B cell (primary cell): ENCODE data around the gene SCAI. TPM values are rescaled to one million over a fixed set of nuclear protein-coding genes. Genes with fewer than 3 reads are reported as not detected.

Experiments used
- ATAC-seq: fragments of 200-7000 bp; cut with Tn5 transposase; one replicate; pipeline ENCODE4 v1.10.0; 2021; ENCODE audit warnings: low read depth, mild to moderate bottlenecking, moderate number of reproducible peaks, moderate library complexity
- CTCF ChIA-PET: fragments of 350-600 bp; sonication (Branson Sonifier 250); formaldehyde crosslinking; loops from one replicate; lab custom pipeline; 2021; ENCODE audit warnings: antibody characterized with exemption, inconsistent platforms; lab: Charles Lee
- POLR2A ChIA-PET: fragments of 350-600 bp; sonication (Branson Sonifier 250); formaldehyde crosslinking; loops from one replicate; lab custom pipeline; 2021; ENCODE audit warnings: antibody characterized with exemption; lab: Charles Lee
- DNase-seq: peaks from one replicate; pipeline ENCODE4 v3.0.0; 2013
- H2AFZ ChIP-seq: 2 replicates; pipeline ENCODE4 v1.6.1; 2012; ENCODE audit warnings: mild to moderate bottlenecking, low read depth, low read length; ENCODE audit not compliant: insufficient read depth, poor library complexity, severe bottlenecking
- H3K27ac ChIP-seq, 2 donors: 1 replicate in 1 of 2; 2 replicates in 1 of 2; pipeline ENCODE4 v1.5.1; 2012 to 2013; ENCODE audit warnings: low read length in 2 of 2, mild to moderate bottlenecking in 2 of 2, moderate library complexity in 1 of 2
- H3K27me3 ChIP-seq, 4 experiments: fragments of 200-600 bp in 1 of 4; sonication (generic) in 1 of 4; replicated peaks in 1 of 4; 1 replicate in 2 of 4; 2 replicates in 2 of 4; pipeline versions ENCODE4 v1.6.1 to v1.7.0; 2013 to 2016; ENCODE audit warnings: low read length in 3 of 4, mild to moderate bottlenecking in 2 of 4, mixed read lengths in 1 of 4, moderate library complexity in 1 of 4; ENCODE audit not compliant: insufficient read depth in 4 of 4, control insufficient read depth in 3 of 4; ENCODE audit errors: control extremely low read depth in 1 of 4
- H3K36me3 ChIP-seq, 2 experiments: replicated peaks in 1 of 2; 1 replicate in 1 of 2; 2 replicates in 1 of 2; pipeline versions ENCODE4 v1.6.1 to v1.7.1; 2013; ENCODE audit warnings: low read length in 1 of 2; ENCODE audit not compliant: insufficient read depth in 2 of 2, control insufficient read depth in 1 of 2; ENCODE audit errors: control extremely low read depth in 1 of 2, extremely low read depth in 1 of 2
- H3K4me1 ChIP-seq, 2 donors: fragments of 200-600 bp in 1 of 2; sonication (generic) in 1 of 2; 1 replicate in 1 of 2; 2 replicates in 1 of 2; pipeline versions ENCODE4 v1.5.1 to v1.6.1; 2013 to 2017; ENCODE audit warnings: low read length in 2 of 2; ENCODE audit not compliant: control insufficient read depth in 2 of 2, insufficient read depth in 2 of 2
- H3K4me2 ChIP-seq: replicated peaks from 2 replicates; pipeline ENCODE3; 2012; ENCODE audit warnings: mild to moderate bottlenecking, low read depth, low read length; ENCODE audit not compliant: poor library complexity, severe bottlenecking
- H3K4me3 ChIP-seq, 5 experiments: fragments of 200-600 bp in 1 of 5; sonication (generic) in 1 of 5; 1 replicate in 3 of 5; 2 replicates in 2 of 5; pipeline versions ENCODE4 v1.5.1 to v1.7.0; 2011 to 2016; ENCODE audit warnings: low read length in 4 of 5, mild to moderate bottlenecking in 4 of 5, low read depth in 2 of 5, control low read depth in 1 of 5, moderate library complexity in 1 of 5; ENCODE audit not compliant: insufficient read depth in 1 of 5; ENCODE audit errors: control extremely low read depth in 1 of 5, extremely low read depth in 1 of 5
- H3K79me2 ChIP-seq: fragments of 200-600 bp; sonication (generic); one replicate; pipeline ENCODE4 v1.6.0; 2016; ENCODE audit warnings: low read length; ENCODE audit not compliant: control insufficient read depth, insufficient read depth
- H3K9ac ChIP-seq: fragments of 200-600 bp; sonication (generic); 2 replicates; pipeline ENCODE4 v1.6.1; 2017; ENCODE audit warnings: mild to moderate bottlenecking, low read length, moderate library complexity
- H3K9me3 ChIP-seq, 3 donors: one replicate each; pipeline versions ENCODE4 v1.6.1 to v1.7.1; 2013; ENCODE audit warnings: low read length in 2 of 3; ENCODE audit not compliant: control insufficient read depth in 2 of 3, insufficient read depth in 1 of 3; ENCODE audit errors: control extremely low read depth in 1 of 3
- H4K20me1 ChIP-seq: 2 replicates; pipeline ENCODE4 v1.6.0; 2012; ENCODE audit warnings: mild to moderate bottlenecking, low read length; ENCODE audit not compliant: insufficient read depth, control insufficient read depth, poor library complexity, severe bottlenecking
- H3K27ac Mint-ChIP-seq: one replicate; pipeline ENCODE4 v1.8.0; 2021; ENCODE audit warnings: mixed read lengths
- H3K27me3 Mint-ChIP-seq: one replicate; pipeline ENCODE4 v1.8.0; 2021; ENCODE audit warnings: mixed read lengths
- H3K4me1 Mint-ChIP-seq: one replicate; pipeline ENCODE4 v1.8.0; 2021; ENCODE audit warnings: mixed read lengths
- H3K4me3 Mint-ChIP-seq: one replicate; pipeline ENCODE4 v1.8.0; 2021; ENCODE audit warnings: mixed read lengths
- H3K9me3 Mint-ChIP-seq: one replicate; pipeline ENCODE4 v1.8.0; 2022; ENCODE audit warnings: mixed read lengths; ENCODE audit not compliant: insufficient read depth
- CTCF ChIP-seq: fragments of 200-600 bp; IDR thresholded peaks from one replicate; pipeline ENCODE4 v1.8.0; 2022; ENCODE audit warnings: antibody characterized with exemption, mild to moderate bottlenecking
- EZH2 ChIP-seq: IDR thresholded peaks from 2 replicates; pipeline ENCODE4 v1.6.1; 2012; ENCODE audit warnings: borderline replicate concordance, low read depth, mild to moderate bottlenecking, moderate library complexity, low read length; ENCODE audit not compliant: insufficient read depth, poor library complexity, severe bottlenecking
- WGBS: methylation state at CpG from one replicate; pipeline ENCODE4 v1.1.5; 2013; ENCODE audit warnings: missing lambda C conversion rate; ENCODE audit not compliant: insufficient coverage; 5-methylcytosine and 5-hydroxymethylcytosine counted together
- intact Hi-C: fragments of 100-400 bp; cut with micrococcal nuclease; formaldehyde crosslinking; loops from one replicate; pipeline ENCODE4 v1.10.0; 2022
- polyA plus RNA-seq: library from polyadenylated mRNA; depleted of rRNA; stranded (reverse); fragments of >200 nt; gene quantifications from 2 replicates; pipeline ENCODE4 v1.2.3, GENCODE V29; 2012
- total RNA-seq, 2 donors: library from RNA; stranded (reverse); fragments of 120-200 nt in 1 of 2; gene quantifications; 1 replicate in 1 of 2; 2 replicates in 1 of 2; pipeline versions ENCODE4 v1.2.3 to v1.2.4, GENCODE V29; 2013 to 2022

The SCAI gene
- total and polyA plus RNA-seq, 2 donors (not counting 1 experiment from before 2014, with no cell fraction given), result 3.8 to 19.8 TPM

DNA sequence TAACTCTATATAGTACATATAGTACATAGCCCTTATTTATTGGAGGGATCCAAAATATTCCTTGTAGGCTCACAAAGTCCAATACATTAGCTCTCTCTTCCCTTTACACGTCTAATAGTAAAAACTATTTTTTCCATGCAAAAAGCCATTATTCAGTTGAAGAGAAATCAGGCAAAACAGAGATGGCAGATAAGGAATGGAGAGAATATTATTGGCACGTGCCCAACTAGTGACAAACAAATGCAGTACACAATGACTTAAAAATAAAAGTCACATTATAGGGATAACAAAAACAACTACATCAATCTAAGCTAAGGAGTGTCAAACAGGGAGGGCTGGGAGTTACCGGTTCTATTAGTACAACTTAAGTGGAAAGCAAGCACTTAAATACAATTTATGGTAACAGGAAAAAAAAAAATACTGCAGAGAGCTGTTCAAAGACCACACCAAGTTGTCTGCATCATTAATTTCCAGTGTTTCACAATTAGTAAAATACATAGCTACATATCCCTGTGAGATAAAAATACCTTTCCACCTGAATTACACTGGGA lies 4.1 kb upstream of the SCAI start:
- intact Hi-C loops, result no loop called here
- Mint-ChIP-seq H3K4me1 (peaks cover 12% of the 10 kb centered on the region), H3K27me3 (no peaks in the 10 kb centered on the region), H3K27ac (no peak overlapping the region), H3K4me3 (no peak overlapping the region), H3K9me3 (no peaks in the 10 kb centered on the region)
- DNase-seq (no peak), ATAC-seq (no peak)
- CTCF ChIA-PET, result interaction anchor here (0.6 to 0.8 kb wide), 2 partner anchors 86 to 371 kb away, joined by 3 to 4 read pairs; no protein-coding TSS in a partner anchor
- H4K20me1 ChIP-seq, result no peaks in the 10 kb centered on the region
- no peaks in the 10 kb centered on the region for H3K27me3 ChIP-seq
- WGBS, result no CpG with 5 or more reads among the region's 3 CpGs
- H3K79me2 ChIP-seq, result peaks cover 8% of the 10 kb centered on the region
- no peak overlapping the region for H2AFZ ChIP-seq
- no peak overlapping the region for H3K27ac ChIP-seq
- H3K4me1 ChIP-seq, result peaks cover 4 to 7% of the 10 kb centered on the region in 2 donors
- no peak overlapping the region for H3K4me3 ChIP-seq
- POLR2A ChIA-PET, result no interaction called here
- H3K4me2 ChIP-seq, result no peak overlapping the region
- TF ChIP-seq EZH2 (no peak), CTCF (no peak)
- H3K9me3 ChIP-seq, result no peaks in the 10 kb centered on the region
- H3K9ac ChIP-seq, result no peak overlapping the region
- peaks cover 4 to 29% of the 10 kb centered on the region in 2 experiments for H3K36me3 ChIP-seq

DNA sequence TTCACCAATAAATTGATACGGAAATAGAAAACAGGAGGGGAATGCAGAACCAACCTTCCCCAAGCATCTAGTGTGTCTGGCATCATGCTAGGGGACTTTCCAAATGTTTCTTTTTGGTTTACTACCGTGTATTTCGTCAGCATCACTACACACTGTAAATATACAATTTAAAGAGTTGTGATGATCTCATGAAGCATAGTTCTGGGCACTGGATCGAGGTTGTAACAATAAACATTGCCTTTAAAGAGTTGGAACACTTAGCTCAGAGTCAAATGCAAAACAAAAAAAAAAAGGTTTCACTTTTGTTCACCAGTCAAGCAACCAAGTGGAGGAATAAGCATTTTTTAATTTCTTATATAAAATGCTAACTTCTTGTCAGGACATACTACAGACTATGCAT lies 2.9 kb upstream of the SCAI start:
- no peak for ATAC-seq
- TF ChIP-seq CTCF (no peak), EZH2 (no peak)
- Histone ChIP-seq H2AFZ (no peak overlapping the region), H3K9ac (no peak overlapping the region), H4K20me1 (no peaks in the 10 kb centered on the region), H3K4me1 (peaks cover 9% of the 10 kb centered on the region in 2 donors), H3K9me3 (no peaks in the 10 kb centered on the region), H3K4me2 (no peak overlapping the region), H3K79me2 (peaks cover 17% of the 10 kb centered on the region), H3K4me3 (no peak overlapping the region), H3K36me3 (peaks cover under 1 to 19% of the 10 kb centered on the region in 2 experiments), H3K27me3 (no peaks in the 10 kb centered on the region), H3K27ac (peak overlapping the region in 1 of 2 donors; percentile 22)
- ChIA-PET CTCF (no interaction called here), POLR2A (interaction anchor here (0.5 kb wide), 1 partner anchor 90 kb away, joined by 3 read pairs; no protein-coding TSS in a partner anchor)
- no peaks in the 10 kb centered on the region for H3K9me3 Mint-ChIP-seq
- no peak overlapping the region for H3K4me3 Mint-ChIP-seq
- intact Hi-C loops, result no loop called here
- WGBS, result 80% methylated on average over 2 of the region's 4 CpGs
- H3K27me3 Mint-ChIP-seq, result no peaks in the 10 kb centered on the region
- H3K27ac Mint-ChIP-seq, result no peak overlapping the region
- DNase-seq, result peak; percentile 21
- H3K4me1 Mint-ChIP-seq, result peaks cover 18% of the 10 kb centered on the region
